Upper lobe of left lung (tissue), 4 donors: Measurements from ENCODE around the gene FKBP5.

Source experiments
- CTCF ChIP-seq, 6 experiments: fragments of 450-650 bp in 4 of 6; fragments of 200-600 bp in 2 of 6; sonication (generic) in 2 of 6; IDR thresholded peaks; one replicate each; pipeline ENCODE4 v1.5.1; 2016 to 2019; ENCODE audit warnings: antibody characterized with exemption in 6 of 6
- POLR2A ChIP-seq, 4 donors: fragments of 450-650 bp; IDR thresholded peaks; one replicate each; pipeline ENCODE4 v1.5.1; 2016 to 2017; ENCODE audit warnings: antibody characterized with exemption in 4 of 4, mild to moderate bottlenecking in 2 of 4
- POLR2AphosphoS5 ChIP-seq, 2 donors: sonication (generic); formaldehyde crosslinking; IDR thresholded peaks; one replicate each; pipeline ENCODE4 v1.5.1; 2017; ENCODE audit warnings: antibody characterized with exemption in 2 of 2

- TF ChIP-seq CTCF (IDR thresholded peaks at IDR 0.05) (no peak), POLR2A (IDR thresholded peaks at IDR 0.05) (no peak), POLR2AphosphoS5 (IDR thresholded peaks at IDR 0.05) (no peak)
Observed at GRCh38 chr6:35585658-35586057, 103.1 kb downstream of the FKBP5 start.
